Mammary epithelial cell (primary cell): Measurements from ENCODE around the gene TYW1B.
"Not testable (repeated sequence)": the region's sequence is repeated elsewhere in the genome, so short reads cannot be mapped to it uniquely, and the experiment has no call there.

Experiments
- EZH2 ChIP-seq: IDR thresholded peaks from 2 replicates; pipeline ENCODE4 v1.6.1; 2012; ENCODE audit warnings: low read length, inconsistent platforms, borderline replicate concordance
- TF ChIP-seq, protein P1 (sequence below), 2 donors: IDR thresholded peaks in 1 of 2; conservative IDR thresholded peaks in 1 of 2; 2 replicates each; pipeline ENCODE4 v1.5.1; 2011 to 2012; ENCODE audit warnings: inconsistent platforms in 2 of 2, low read length in 2 of 2, mild to moderate bottlenecking in 2 of 2, control low read depth in 1 of 2, low read depth in 1 of 2; ENCODE audit not compliant: insufficient read depth in 1 of 2; ENCODE audit errors: extremely low read depth in 1 of 2

DNA sequence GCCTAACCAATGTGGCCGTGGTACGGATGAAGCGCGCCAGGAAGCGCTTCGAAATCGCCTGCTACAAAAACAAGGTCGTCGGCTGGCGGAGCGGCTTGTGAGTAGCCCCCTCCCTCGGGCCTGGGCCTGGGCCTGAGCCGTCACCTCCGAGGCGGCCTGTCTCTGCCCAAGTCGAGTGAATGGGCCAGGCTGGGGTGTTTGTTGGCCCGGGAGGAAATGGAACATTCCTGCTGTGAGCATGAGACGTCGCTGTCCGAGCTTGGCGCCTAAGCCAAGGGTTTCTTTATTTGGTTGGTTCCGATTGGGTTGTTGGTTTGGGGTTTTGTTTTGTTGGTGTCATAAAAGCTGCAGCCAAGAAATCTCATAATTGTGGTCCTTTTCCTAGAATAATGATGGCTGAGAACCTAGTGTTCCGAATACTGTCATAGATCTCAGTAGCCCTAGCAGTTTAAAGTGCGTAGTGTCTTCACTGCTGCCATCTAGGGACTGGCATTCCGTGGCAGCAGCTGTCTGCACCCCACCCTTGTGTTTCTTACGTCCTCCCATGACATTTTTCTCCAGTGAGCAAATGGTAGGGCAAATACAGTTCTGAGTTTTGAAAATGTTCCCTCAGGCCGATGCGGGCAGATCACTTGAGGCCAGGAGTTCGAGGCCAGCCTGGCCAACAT is 1.8 kb upstream of the TYW1B start:
- TF ChIP-seq, protein P1, sequence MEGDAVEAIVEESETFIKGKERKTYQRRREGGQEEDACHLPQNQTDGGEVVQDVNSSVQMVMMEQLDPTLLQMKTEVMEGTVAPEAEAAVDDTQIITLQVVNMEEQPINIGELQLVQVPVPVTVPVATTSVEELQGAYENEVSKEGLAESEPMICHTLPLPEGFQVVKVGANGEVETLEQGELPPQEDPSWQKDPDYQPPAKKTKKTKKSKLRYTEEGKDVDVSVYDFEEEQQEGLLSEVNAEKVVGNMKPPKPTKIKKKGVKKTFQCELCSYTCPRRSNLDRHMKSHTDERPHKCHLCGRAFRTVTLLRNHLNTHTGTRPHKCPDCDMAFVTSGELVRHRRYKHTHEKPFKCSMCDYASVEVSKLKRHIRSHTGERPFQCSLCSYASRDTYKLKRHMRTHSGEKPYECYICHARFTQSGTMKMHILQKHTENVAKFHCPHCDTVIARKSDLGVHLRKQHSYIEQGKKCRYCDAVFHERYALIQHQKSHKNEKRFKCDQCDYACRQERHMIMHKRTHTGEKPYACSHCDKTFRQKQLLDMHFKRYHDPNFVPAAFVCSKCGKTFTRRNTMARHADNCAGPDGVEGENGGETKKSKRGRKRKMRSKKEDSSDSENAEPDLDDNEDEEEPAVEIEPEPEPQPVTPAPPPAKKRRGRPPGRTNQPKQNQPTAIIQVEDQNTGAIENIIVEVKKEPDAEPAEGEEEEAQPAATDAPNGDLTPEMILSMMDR (conservative IDR thresholded peaks at IDR 0.05 in 1 of 2, IDR thresholded peaks at IDR 0.05 in 1 of 2; ENCODE audit: extremely low read depth in 1 of 2, insufficient read depth in 1 of 2, low read depth in 1 of 2, low read length in 2 of 2), result peak; percentile 21 to 51
- TF ChIP-seq EZH2, result not testable (repeated sequence)
